ENCODE measurements around the gene PLPP3.

Gene PLPP3

GRCh38 chr1:56457756-56458375 lies 121.5 kb downstream of the PLPP3 start:
- TF ChIP-seq, protein P1, sequence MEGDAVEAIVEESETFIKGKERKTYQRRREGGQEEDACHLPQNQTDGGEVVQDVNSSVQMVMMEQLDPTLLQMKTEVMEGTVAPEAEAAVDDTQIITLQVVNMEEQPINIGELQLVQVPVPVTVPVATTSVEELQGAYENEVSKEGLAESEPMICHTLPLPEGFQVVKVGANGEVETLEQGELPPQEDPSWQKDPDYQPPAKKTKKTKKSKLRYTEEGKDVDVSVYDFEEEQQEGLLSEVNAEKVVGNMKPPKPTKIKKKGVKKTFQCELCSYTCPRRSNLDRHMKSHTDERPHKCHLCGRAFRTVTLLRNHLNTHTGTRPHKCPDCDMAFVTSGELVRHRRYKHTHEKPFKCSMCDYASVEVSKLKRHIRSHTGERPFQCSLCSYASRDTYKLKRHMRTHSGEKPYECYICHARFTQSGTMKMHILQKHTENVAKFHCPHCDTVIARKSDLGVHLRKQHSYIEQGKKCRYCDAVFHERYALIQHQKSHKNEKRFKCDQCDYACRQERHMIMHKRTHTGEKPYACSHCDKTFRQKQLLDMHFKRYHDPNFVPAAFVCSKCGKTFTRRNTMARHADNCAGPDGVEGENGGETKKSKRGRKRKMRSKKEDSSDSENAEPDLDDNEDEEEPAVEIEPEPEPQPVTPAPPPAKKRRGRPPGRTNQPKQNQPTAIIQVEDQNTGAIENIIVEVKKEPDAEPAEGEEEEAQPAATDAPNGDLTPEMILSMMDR (IDR thresholded peaks at IDR 0.05; ENCODE audit: low read depth, low read length) = no peak
- no peak overlapping the region for H3K4me3 ChIP-seq (replicated peaks in 1 of 2; ENCODE audit: low read depth in 2 of 2, low read length in 2 of 2)
- peak; percentile 52 to 58 for DNase-seq (ENCODE audit: low read depth in 2 of 2)

GRCh38 chr1:56456435-56457101 lies 122.8 kb downstream of the PLPP3 start:
- no peak overlapping the region for H3K4me3 ChIP-seq (replicated peaks in 1 of 2; ENCODE audit: low read depth in 2 of 2, low read length in 2 of 2)
- DNase-seq (ENCODE audit: low read depth in 2 of 2) = peak; percentile 60 to 86
- TF ChIP-seq, protein P1 (IDR thresholded peaks at IDR 0.05; ENCODE audit: low read depth, low read length) = no peak

- TF ChIP-seq, protein P1 (IDR thresholded peaks at IDR 0.05; ENCODE audit: low read depth, low read length) = no peak
- no peak for DNase-seq (ENCODE audit: low read depth in 2 of 2)
- H3K4me3 ChIP-seq (replicated peaks in 1 of 2; ENCODE audit: low read depth in 2 of 2, low read length in 2 of 2) = no peak overlapping the region
Observed at GRCh38 chr1:56453417-56454078, 125.8 kb downstream of the PLPP3 start.

- TF ChIP-seq, protein P1 (IDR thresholded peaks at IDR 0.05; ENCODE audit: low read depth, low read length) = no peak
- DNase-seq (ENCODE audit: low read depth in 2 of 2) = no peak
- no peak overlapping the region for H3K4me3 ChIP-seq (replicated peaks in 1 of 2; ENCODE audit: low read depth in 2 of 2, low read length in 2 of 2)
Observed at GRCh38 chr1:56453016-56453415, 126.3 kb downstream of the PLPP3 start.

- DNase-seq (ENCODE audit: low read depth in 2 of 2) = peak in 1 of 2 donors; percentile 29
- no peak overlapping the region for H3K4me3 ChIP-seq (replicated peaks in 1 of 2; ENCODE audit: low read depth in 2 of 2, low read length in 2 of 2)
- TF ChIP-seq, protein P1 (IDR thresholded peaks at IDR 0.05; ENCODE audit: low read depth, low read length) = no peak
Observed at GRCh38 chr1:56452027-56453011, 127.0 kb downstream of the PLPP3 start.

DNA sequence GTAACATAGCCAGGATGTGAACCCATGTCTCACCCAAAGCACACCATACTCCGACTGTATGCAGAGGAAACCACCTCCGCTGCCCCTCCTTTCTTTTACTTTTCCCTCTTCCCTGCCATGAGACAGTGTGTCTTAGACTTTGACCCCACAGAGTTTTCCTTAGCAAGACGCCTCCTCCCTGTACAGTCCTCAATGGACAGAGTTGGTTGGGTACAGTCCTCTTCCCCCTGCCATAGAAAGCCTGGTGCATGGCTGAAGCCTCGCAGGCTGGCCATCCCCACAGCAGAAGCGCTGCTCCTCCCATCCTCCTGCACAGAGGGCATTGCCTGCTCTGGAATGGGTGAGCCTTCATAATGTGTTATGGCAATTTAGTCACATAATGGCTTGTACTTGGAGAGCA lies 127.9 kb downstream of the PLPP3 start:
- TF ChIP-seq, protein P1 (IDR thresholded peaks at IDR 0.05; ENCODE audit: low read depth, low read length) = no peak
- DNase-seq (ENCODE audit: low read depth in 2 of 2) = no peak
- H3K4me3 ChIP-seq (replicated peaks in 1 of 2; ENCODE audit: low read depth in 2 of 2, low read length in 2 of 2) = no peak overlapping the region
